NCI-H748 treated with DMSO at 0.1 percent for 48 hours (cell line): ENCODE measurements around the gene PTPRK.

Experiments
- DNase-seq: peaks from one replicate; lab custom pipeline; 2025; lab: John Stamatoyannopoulos, UW

Gene PTPRK

GRCh38 chr6:128067446-128068118, 452.8 kb downstream of the PTPRK start:
- DNase-seq, result no peak

GRCh38 chr6:128065072-128065471, 455.3 kb downstream of the PTPRK start:
- DNase-seq, result no peak

GRCh38 chr6:128064540-128064895, 455.9 kb downstream of the PTPRK start:
- no peak for DNase-seq

- DNase-seq, result no peak
Observed at GRCh38 chr6:128063850-128064539, 456.4 kb downstream of the PTPRK start.

- no peak for DNase-seq
Observed at GRCh38 chr6:128062882-128063603, 457.4 kb downstream of the PTPRK start.

GRCh38 chr6:128057946-128058345, 462.5 kb downstream of the PTPRK start:
- no peak for DNase-seq

- no peak for DNase-seq
Observed at GRCh38 chr6:128057541-128057940, 462.9 kb downstream of the PTPRK start.

- no peak for DNase-seq
Observed at GRCh38 chr6:128053109-128053508, 467.3 kb downstream of the PTPRK start.

GRCh38 chr6:128047989-128048388, 472.4 kb downstream of the PTPRK start:
- no peak for DNase-seq

GRCh38 chr6:128046033-128046432, 474.4 kb downstream of the PTPRK start:
- DNase-seq, result no peak

GRCh38 chr6:128039543-128039942, 480.9 kb downstream of the PTPRK start:
- DNase-seq, result no peak

- no peak for DNase-seq
Observed at GRCh38 chr6:128036808-128037570, 483.4 kb downstream of the PTPRK start.

GRCh38 chr6:128033156-128033555, 487.2 kb downstream of the PTPRK start:
- DNase-seq, result no peak

- DNase-seq, result no peak
Observed at GRCh38 chr6:128032042-128032441, 488.4 kb downstream of the PTPRK start.

- DNase-seq, result no peak
Observed at GRCh38 chr6:128029826-128030225, 490.6 kb downstream of the PTPRK start.

GRCh38 chr6:128028183-128028582, 492.2 kb downstream of the PTPRK start:
- DNase-seq, result no peak

- DNase-seq, result no peak
Observed at GRCh38 chr6:128025478-128025877, 494.9 kb downstream of the PTPRK start.

- DNase-seq, result no peak
Observed at GRCh38 chr6:128024969-128025368, 495.4 kb downstream of the PTPRK start.

GRCh38 chr6:128024046-128024445, 496.4 kb downstream of the PTPRK start:
- no peak for DNase-seq

GRCh38 chr6:128018821-128019220, 501.6 kb downstream of the PTPRK start:
- DNase-seq, result no peak

GRCh38 chr6:128017288-128017687, 503.1 kb downstream of the PTPRK start:
- no peak for DNase-seq

GRCh38 chr6:128007658-128008057, 512.7 kb downstream of the PTPRK start:
- DNase-seq, result no peak
